Panc1 (cell line): ENCODE results near the gene CWC22. TPM values are rescaled to one million over a fixed set of nuclear protein-coding genes. Genes with fewer than 3 reads are reported as not detected.

ENCODE experiments used
- ATAC-seq: fragments of 200-7000 bp; cut with Tn5 transposase; 2 replicates; pipeline ENCODE4 v1.9.1; 2020; ENCODE audit warnings: mild to moderate bottlenecking, moderate library complexity
- BruUV-seq: library from RNA; stranded (reverse); fragments of 400-500 nt; replicated peaks from 2 replicates; lab custom pipeline; 2021; lab: Mats Ljungman, UMichigan
- CTCF ChIA-PET: fragments of 300-600 bp; sonication (Branson Sonifier 250); formaldehyde crosslinking; loops from one replicate; lab custom pipeline; 2022; ENCODE audit warnings: antibody characterized with exemption; lab: Charles Lee
- POLR2A ChIA-PET: fragments of 300-600 bp; sonication (Branson Sonifier 250); formaldehyde crosslinking; loops from one replicate; lab custom pipeline; 2022; ENCODE audit warnings: antibody characterized with exemption; lab: Charles Lee
- DNase-seq: peaks from one replicate; pipeline ENCODE4 v3.0.0-alpha.2; 2010; ENCODE audit warnings: low read depth, low spot score
- H3K27ac ChIP-seq: 2 replicates; pipeline ENCODE4 v1.5.1; 2011; ENCODE audit warnings: mild to moderate bottlenecking, low read length, inconsistent platforms
- H3K27me3 ChIP-seq: fragments of 200-500 bp; sonication (Bioruptor generic); 2 replicates; pipeline ENCODE4 v1.6.0; 2014; ENCODE audit warnings: low read length, inconsistent platforms; ENCODE audit not compliant: control insufficient read depth, insufficient read depth
- H3K36me3 ChIP-seq: fragments of 200-500 bp; sonication (Bioruptor generic); 2 replicates; pipeline ENCODE4 v1.5.1; 2014; ENCODE audit warnings: inconsistent platforms, mild to moderate bottlenecking, low read length, moderate library complexity; ENCODE audit not compliant: control insufficient read depth, insufficient read depth
- H3K4me1 ChIP-seq: 2 replicates; pipeline ENCODE4 v1.5.1; 2011; ENCODE audit warnings: inconsistent platforms, mild to moderate bottlenecking, low read length, moderate library complexity; ENCODE audit not compliant: control insufficient read depth, insufficient read depth
- H3K4me3 ChIP-seq, 2 experiments: 2 replicates each; pipeline ENCODE4 v1.5.1; 2011 to 2012; ENCODE audit warnings: low read depth in 2 of 2, low read length in 2 of 2, mild to moderate bottlenecking in 2 of 2, inconsistent platforms in 1 of 2, moderate library complexity in 1 of 2
- H3K9me3 ChIP-seq: fragments of 200-500 bp; sonication (Bioruptor generic); 2 replicates; pipeline ENCODE4 v1.5.1; 2014; ENCODE audit warnings: low read depth, mild to moderate bottlenecking, inconsistent platforms, low read length, moderate library complexity; ENCODE audit not compliant: control insufficient read depth, insufficient read depth
- CTCF ChIP-seq: fragments of 450-650 bp; IDR thresholded peaks from 2 replicates; pipeline ENCODE4 v1.5.1; 2017; ENCODE audit warnings: mild to moderate bottlenecking
- POLR2AphosphoS5 ChIP-seq: IDR thresholded peaks from 2 replicates; pipeline ENCODE4 v1.6.1; 2012; ENCODE audit warnings: mild to moderate bottlenecking, low read depth, low read length, moderate library complexity
- REST ChIP-seq, 2 experiments: IDR thresholded peaks; 2 replicates each; pipeline ENCODE4 v1.6.1; 2011 to 2012; ENCODE audit warnings: low read depth in 2 of 2, control low read depth in 1 of 2, low read length in 1 of 2, mild to moderate bottlenecking in 1 of 2, moderate library complexity in 1 of 2; ENCODE audit not compliant: insufficient read depth in 1 of 2
- SIN3A ChIP-seq: IDR thresholded peaks from 2 replicates; pipeline ENCODE4 v1.6.1; 2012; ENCODE audit warnings: low read depth, mild to moderate bottlenecking, low read length, moderate library complexity, borderline replicate concordance; ENCODE audit not compliant: insufficient read depth
- TCF7L2 ChIP-seq: IDR thresholded peaks from 2 replicates; pipeline ENCODE4 v1.6.1; 2011; ENCODE audit warnings: mild to moderate bottlenecking, low read depth, low read length, inconsistent platforms
- in situ Hi-C: cut with HindIII; loops from 2 replicates; pipeline ENCODE4 v1.10.0; 2016; ENCODE audit warnings: low sequenced_read_pairs, low pct_unique_long_range_greater_than_20kb
- intact Hi-C: fragments of 100-400 bp; cut with micrococcal nuclease; formaldehyde crosslinking; loops from one replicate; pipeline ENCODE4 v1.10.0; 2022; ENCODE audit not compliant: unreplicated experiment
- total RNA-seq: library from RNA; stranded (reverse); gene quantifications from one replicate; pipeline ENCODE4 v1.2.1, GENCODE V29; 2021; ENCODE audit not compliant: unreplicated experiment

CWC22 gene
- total RNA-seq, 1 experiment from 2014 or later, result 17.2 TPM

- H3K9me3 ChIP-seq, result no peaks in the 10 kb centered on the region
- CTCF ChIA-PET, result no interaction called here
- ATAC-seq (no peak), DNase-seq (no peak)
- peaks cover 31% of the 10 kb centered on the region for H3K36me3 ChIP-seq
- in situ Hi-C loops (no loop called here), intact Hi-C loops (no loop called here)
- no TSS peak for BruUV-seq
- H3K4me3 ChIP-seq, result no peak overlapping the region
- H3K27ac ChIP-seq, result no peak overlapping the region
- POLR2A ChIA-PET, result no interaction called here
- H3K27me3 ChIP-seq, result no peaks in the 10 kb centered on the region
- no peaks in the 10 kb centered on the region for H3K4me1 ChIP-seq
- TF ChIP-seq TCF7L2 (no peak), CTCF (no peak), POLR2AphosphoS5 (no peak), SIN3A (no peak), REST (IDR thresholded peaks at IDR 0.05; ENCODE audit: insufficient read depth in 1 of 2, low read depth in 2 of 2, low read length in 1 of 2) (no peak)
Measured at GRCh38 chr2:179981085-179981484, 26.0 kb downstream of the CWC22 start.

- H3K9me3 ChIP-seq, result no peaks in the 10 kb centered on the region
- H3K4me1 ChIP-seq, result no peaks in the 10 kb centered on the region
- CTCF ChIA-PET, result no interaction called here
- no peaks in the 10 kb centered on the region for H3K27me3 ChIP-seq
- ATAC-seq (no peak), DNase-seq (no peak)
- no peak overlapping the region for H3K4me3 ChIP-seq
- H3K36me3 ChIP-seq, result peaks cover 27% of the 10 kb centered on the region
- intact Hi-C loops, result no loop called here
- no peak overlapping the region for H3K27ac ChIP-seq
- TF ChIP-seq CTCF (no peak), SIN3A (no peak), REST (IDR thresholded peaks at IDR 0.05; ENCODE audit: insufficient read depth in 1 of 2, low read depth in 2 of 2, low read length in 1 of 2) (no peak), POLR2AphosphoS5 (no peak), TCF7L2 (no peak)
- POLR2A ChIA-PET, result interaction anchor here (0.7 kb wide), 1 partner anchor 32 kb away, joined by 3 read pairs; no protein-coding TSS in a partner anchor
- BruUV-seq, result no TSS peak
- in situ Hi-C loops, result no loop called here
Measured at GRCh38 chr2:179974761-179975160, 32.3 kb downstream of the CWC22 start.
